WTC11 (cell line): ENCODE results near the gene PTPRS. TPM values are rescaled to one million over a fixed set of nuclear protein-coding genes. Genes with fewer than 3 reads are reported as not detected.

ENCODE experiments used
- ATAC-seq: fragments of 200-7000 bp; cut with Tn5 transposase; 2 replicates; pipeline ENCODE4 v1.10.0; 2021; ENCODE audit warnings: mild to moderate bottlenecking, moderate library complexity
- CTCF ChIA-PET: fragments of 300-600 bp; sonication (Branson Sonifier 250); formaldehyde crosslinking; loops from one replicate; lab custom pipeline; 2021; ENCODE audit warnings: antibody characterized with exemption; lab: Charles Lee
- POLR2A ChIA-PET: fragments of 350-600 bp; sonication (Branson Sonifier 250); formaldehyde crosslinking; loops from one replicate; lab custom pipeline; 2021; ENCODE audit warnings: antibody characterized with exemption; lab: Charles Lee
- DNase-seq: peaks from one replicate; pipeline ENCODE4 v3.0.0; 2021; ENCODE audit warnings: low spot score
- H3K27ac Mint-ChIP-seq: 2 replicates; pipeline ENCODE4 v1.8.0; 2021; ENCODE audit warnings: mixed read lengths
- H3K27me3 Mint-ChIP-seq: 2 replicates; pipeline ENCODE4 v1.8.0; 2021; ENCODE audit warnings: low read depth, mild to moderate bottlenecking, moderate library complexity, mixed read lengths
- H3K36me3 Mint-ChIP-seq: 2 replicates; pipeline ENCODE4 v1.8.0; 2021; ENCODE audit warnings: mixed read lengths
- H3K4me1 Mint-ChIP-seq: 2 replicates; pipeline ENCODE4 v1.8.0; 2022; ENCODE audit warnings: mixed read lengths
- H3K4me3 Mint-ChIP-seq: 2 replicates; pipeline ENCODE4 v1.8.0; 2021; ENCODE audit warnings: mild to moderate bottlenecking, moderate library complexity, mixed read lengths
- H3K9me3 Mint-ChIP-seq: 2 replicates; pipeline ENCODE4 v1.8.0; 2021; ENCODE audit warnings: mixed read lengths
- ATF1 ChIP-seq: sonication (generic); formaldehyde crosslinking; IDR thresholded peaks from 2 replicates; pipeline ENCODE4 v1.8.1; 2023; ENCODE audit warnings: mild to moderate bottlenecking, moderate library complexity, missing genetic modification reagents
- CREB1 ChIP-seq: sonication (generic); formaldehyde crosslinking; IDR thresholded peaks from 2 replicates; pipeline ENCODE4 v1.8.0; 2023; ENCODE audit warnings: mild to moderate bottlenecking, missing genetic modification reagents
- FOXP1 ChIP-seq: sonication (generic); formaldehyde crosslinking; IDR thresholded peaks from 2 replicates; pipeline ENCODE4 v1.8.0; 2022; ENCODE audit warnings: missing genetic modification reagents, mild to moderate bottlenecking, moderate library complexity, borderline replicate concordance
- MYBL2 ChIP-seq: sonication (generic); formaldehyde crosslinking; IDR thresholded peaks from 2 replicates; pipeline ENCODE4 v1.8.1; 2023; ENCODE audit warnings: mild to moderate bottlenecking, moderate library complexity, missing genetic modification reagents
- NFE2L1 ChIP-seq: sonication (generic); formaldehyde crosslinking; IDR thresholded peaks from 2 replicates; pipeline ENCODE4 v1.8.1; 2023; ENCODE audit warnings: missing genetic modification reagents
- SMAD4 ChIP-seq: sonication (generic); formaldehyde crosslinking; IDR thresholded peaks from 2 replicates; pipeline ENCODE4 v1.8.0; 2022; ENCODE audit warnings: mild to moderate bottlenecking, missing genetic modification reagents
- SP1 ChIP-seq: sonication (generic); formaldehyde crosslinking; conservative IDR thresholded peaks from 2 replicates; pipeline ENCODE4 v1.8.1; 2022; ENCODE audit warnings: missing genetic modification reagents
- ZBTB21 ChIP-seq: sonication (generic); formaldehyde crosslinking; IDR thresholded peaks from 2 replicates; pipeline ENCODE4 v1.8.1; 2023; ENCODE audit warnings: mild to moderate bottlenecking, missing genetic modification reagents, borderline replicate concordance
- ZNF232 ChIP-seq: sonication (generic); formaldehyde crosslinking; IDR thresholded peaks from 2 replicates; pipeline ENCODE4 v1.8.0; 2022; ENCODE audit warnings: mild to moderate bottlenecking, missing genetic modification reagents
- ZNF263 ChIP-seq: sonication (generic); formaldehyde crosslinking; IDR thresholded peaks from 2 replicates; pipeline ENCODE4 v1.8.1; 2022; ENCODE audit warnings: low read depth, mild to moderate bottlenecking, moderate library complexity, missing genetic modification reagents
- ZNF396 ChIP-seq: fragments of 250-450 bp; sonication (Bioruptor Pico); IDR thresholded peaks from 2 replicates; pipeline ENCODE4 v1.8.0; 2021; ENCODE audit warnings: mild to moderate bottlenecking, moderate library complexity, borderline replicate concordance
- ZNF423 ChIP-seq: fragments of 250-450 bp; sonication (Bioruptor Pico); IDR thresholded peaks from 2 replicates; pipeline ENCODE4 v2.1.2; 2022; ENCODE audit warnings: mild to moderate bottlenecking, moderate library complexity
- total RNA-seq: library from RNA; stranded (reverse); gene quantifications from 3 replicates; pipeline ENCODE4 v1.2.3, GENCODE V29; 2021
- TF ChIP-seq, protein P1 (sequence below): fragments of 200-600 bp; IDR thresholded peaks from 2 replicates; pipeline ENCODE4 v1.8.0; 2022; ENCODE audit warnings: antibody characterized with exemption
- TF ChIP-seq, protein P2 (sequence below): sonication (generic); formaldehyde crosslinking; IDR thresholded peaks from 2 replicates; pipeline ENCODE4 v1.8.1; 2023; ENCODE audit warnings: mild to moderate bottlenecking, moderate library complexity, missing genetic modification reagents
- TF ChIP-seq, protein P3 (sequence below): sonication (generic); formaldehyde crosslinking; IDR thresholded peaks from 2 replicates; pipeline ENCODE4 v1.8.1; 2023; ENCODE audit warnings: mild to moderate bottlenecking, missing genetic modification reagents, moderate library complexity
- TF ChIP-seq, protein P4 (sequence below): sonication (generic); formaldehyde crosslinking; IDR thresholded peaks from 2 replicates; pipeline ENCODE4 v1.8.0; 2022; ENCODE audit warnings: missing genetic modification reagents
- TF ChIP-seq, protein P5 (sequence below): sonication (generic); formaldehyde crosslinking; conservative IDR thresholded peaks from 2 replicates; pipeline ENCODE4 v1.8.1; 2022; ENCODE audit warnings: mild to moderate bottlenecking, missing genetic modification reagents

The PTPRS gene
- total RNA-seq, 1 experiment from 2014 or later = 201 TPM

DNA sequence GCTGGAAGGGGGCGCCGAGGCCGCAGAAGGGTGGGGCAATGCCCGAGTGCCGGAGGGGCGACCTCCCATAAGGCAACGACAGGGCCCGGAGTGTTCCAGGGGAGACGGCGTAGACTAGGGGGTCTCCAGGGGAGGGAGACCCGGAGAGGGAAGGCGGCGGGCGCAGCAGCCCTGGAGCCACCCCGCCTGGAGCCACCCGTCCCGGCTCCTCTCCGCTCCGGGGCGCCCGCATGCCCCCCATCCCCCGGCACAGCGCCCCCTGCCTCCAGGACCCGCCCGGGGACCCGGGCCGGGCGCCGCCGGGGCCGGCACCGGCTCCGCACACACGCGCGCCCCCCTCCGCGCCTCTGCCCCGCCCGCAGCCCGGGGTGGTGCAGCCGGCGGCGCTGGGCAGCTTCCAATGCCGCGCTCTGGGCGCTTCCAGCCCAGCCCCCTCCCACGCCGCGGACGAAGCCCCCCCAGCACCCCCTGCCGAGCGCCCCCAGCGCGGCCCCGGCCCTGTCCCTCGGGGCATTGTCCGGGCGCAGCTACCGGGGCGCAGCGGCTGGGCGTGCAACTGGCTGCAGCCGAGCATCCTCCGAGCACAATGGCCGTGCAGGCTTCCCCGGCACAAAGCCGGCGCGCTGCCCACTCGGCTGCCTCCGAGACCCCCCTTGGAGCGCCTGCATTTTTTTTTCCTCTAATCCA is 519 bp downstream of the PTPRS start:
- Mint-ChIP-seq H3K36me3 (peaks cover 2% of the 10 kb centered on the region), H3K27me3 (peaks cover 40% of the 10 kb centered on the region), H3K9me3 (0 out of 2 replicates have a peak, but pooled peaks cover 3% of the 10 kb centered on the region), H3K4me3 (peak overlapping the region; percentile 91), H3K4me1 (peaks cover 35% of the 10 kb centered on the region), H3K27ac (no peak overlapping the region)
- CTCF ChIA-PET = interaction anchor here (0.9 to 2.4 kb wide), 2 partner anchors 13 to 197 kb away, joined by 3 to 7 read pairs; no protein-coding TSS in a partner anchor
- DNase-seq (peak; percentile 29), ATAC-seq (peak; percentile 27)
- POLR2A ChIA-PET = interaction anchor here (1.1 to 1.5 kb wide), 2 partner anchors 47 to 88 kb away, joined by 3 to 5 read pairs; no protein-coding TSS in a partner anchor
- TF ChIP-seq MYBL2 (CRISPR knock-in tag) (0 out of 2 replicates have a peak, but pooled peaks have one; percentile 38), NFE2L1 (CRISPR knock-in tag) (no peak), FOXP1 (0 out of 2 replicates have a peak, but pooled peaks have one; percentile 13)
- TF ChIP-seq, protein P1, sequence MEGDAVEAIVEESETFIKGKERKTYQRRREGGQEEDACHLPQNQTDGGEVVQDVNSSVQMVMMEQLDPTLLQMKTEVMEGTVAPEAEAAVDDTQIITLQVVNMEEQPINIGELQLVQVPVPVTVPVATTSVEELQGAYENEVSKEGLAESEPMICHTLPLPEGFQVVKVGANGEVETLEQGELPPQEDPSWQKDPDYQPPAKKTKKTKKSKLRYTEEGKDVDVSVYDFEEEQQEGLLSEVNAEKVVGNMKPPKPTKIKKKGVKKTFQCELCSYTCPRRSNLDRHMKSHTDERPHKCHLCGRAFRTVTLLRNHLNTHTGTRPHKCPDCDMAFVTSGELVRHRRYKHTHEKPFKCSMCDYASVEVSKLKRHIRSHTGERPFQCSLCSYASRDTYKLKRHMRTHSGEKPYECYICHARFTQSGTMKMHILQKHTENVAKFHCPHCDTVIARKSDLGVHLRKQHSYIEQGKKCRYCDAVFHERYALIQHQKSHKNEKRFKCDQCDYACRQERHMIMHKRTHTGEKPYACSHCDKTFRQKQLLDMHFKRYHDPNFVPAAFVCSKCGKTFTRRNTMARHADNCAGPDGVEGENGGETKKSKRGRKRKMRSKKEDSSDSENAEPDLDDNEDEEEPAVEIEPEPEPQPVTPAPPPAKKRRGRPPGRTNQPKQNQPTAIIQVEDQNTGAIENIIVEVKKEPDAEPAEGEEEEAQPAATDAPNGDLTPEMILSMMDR = peak; percentile 28; the same call in 1 of the 2 replicates
- TF ChIP-seq, protein P2, sequence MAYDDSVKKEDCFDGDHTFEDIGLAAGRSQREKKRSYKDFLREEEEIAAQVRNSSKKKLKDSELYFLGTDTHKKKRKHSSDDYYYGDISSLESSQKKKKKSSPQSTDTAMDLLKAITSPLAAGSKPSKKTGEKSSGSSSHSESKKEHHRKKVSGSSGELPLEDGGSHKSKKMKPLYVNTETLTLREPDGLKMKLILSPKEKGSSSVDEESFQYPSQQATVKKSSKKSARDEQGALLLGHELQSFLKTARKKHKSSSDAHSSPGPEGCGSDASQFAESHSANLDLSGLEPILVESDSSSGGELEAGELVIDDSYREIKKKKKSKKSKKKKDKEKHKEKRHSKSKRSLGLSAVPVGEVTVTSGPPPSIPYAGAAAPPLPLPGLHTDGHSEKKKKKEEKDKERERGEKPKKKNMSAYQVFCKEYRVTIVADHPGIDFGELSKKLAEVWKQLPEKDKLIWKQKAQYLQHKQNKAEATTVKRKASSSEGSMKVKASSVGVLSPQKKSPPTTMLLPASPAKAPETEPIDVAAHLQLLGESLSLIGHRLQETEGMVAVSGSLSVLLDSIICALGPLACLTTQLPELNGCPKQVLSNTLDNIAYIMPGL (CRISPR knock-in tag) = 0 out of 2 replicates have a peak, but pooled peaks have one; percentile 34
- TF ChIP-seq, protein P3, sequence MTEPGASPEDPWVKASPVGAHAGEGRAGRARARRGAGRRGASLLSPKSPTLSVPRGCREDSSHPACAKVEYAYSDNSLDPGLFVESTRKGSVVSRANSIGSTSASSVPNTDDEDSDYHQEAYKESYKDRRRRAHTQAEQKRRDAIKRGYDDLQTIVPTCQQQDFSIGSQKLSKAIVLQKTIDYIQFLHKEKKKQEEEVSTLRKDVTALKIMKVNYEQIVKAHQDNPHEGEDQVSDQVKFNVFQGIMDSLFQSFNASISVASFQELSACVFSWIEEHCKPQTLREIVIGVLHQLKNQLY (CRISPR knock-in tag) = no peak

DNA sequence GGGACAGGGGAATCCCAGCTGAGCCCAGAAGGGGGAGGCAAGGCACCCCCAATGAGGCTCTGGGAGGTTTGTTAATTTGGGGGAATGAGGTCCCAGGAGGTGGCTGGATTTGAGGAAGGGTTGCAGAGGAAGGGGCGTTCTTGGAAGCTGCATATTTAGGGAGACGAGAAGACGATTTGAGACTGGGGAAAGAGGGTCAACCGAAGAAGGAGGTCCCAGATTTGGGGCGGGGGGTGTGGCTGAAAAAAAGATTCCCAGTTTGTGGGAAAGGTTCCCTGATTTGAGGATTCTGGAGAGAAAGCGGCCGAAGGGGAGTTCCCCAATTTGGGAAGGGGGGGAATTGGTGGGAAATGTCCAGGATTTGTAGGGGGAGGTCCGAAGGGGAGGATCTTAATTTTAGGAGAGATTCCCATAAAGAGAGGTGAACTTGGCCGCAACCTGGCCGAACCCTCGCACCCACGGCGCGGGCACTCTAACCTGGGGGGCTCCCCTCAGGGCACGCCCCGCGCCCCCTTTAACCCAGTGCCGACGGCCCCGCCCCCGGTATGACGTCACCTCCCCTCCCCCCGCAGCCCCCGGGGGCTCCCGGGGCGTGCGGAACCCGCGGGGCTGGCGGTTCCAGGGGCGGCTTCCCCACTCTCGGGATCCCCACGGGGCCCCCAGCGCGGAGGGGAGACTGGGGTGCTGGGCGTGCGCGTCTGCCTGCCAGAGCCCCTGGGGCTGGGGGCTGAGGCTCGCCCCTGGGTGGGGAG is 1.2 kb downstream of the PTPRS start:
- H3K4me1 Mint-ChIP-seq = peaks cover 37% of the 10 kb centered on the region
- peak; percentile 30 for DNase-seq
- H3K27ac Mint-ChIP-seq = peak overlapping the region; percentile 77; the same call in 1 of the 2 replicates
- peaks cover 36% of the 10 kb centered on the region for H3K27me3 Mint-ChIP-seq
- 0 out of 2 replicates have a peak, but pooled peaks cover 3% of the 10 kb centered on the region for H3K9me3 Mint-ChIP-seq
- TF ChIP-seq ZBTB21 (0 out of 2 replicates have a peak, but pooled peaks have one; percentile 45), ZNF423 (0 out of 2 replicates have a peak, but pooled peaks have one; percentile 6), CREB1 (no peak), SP1 (CRISPR knock-in tag) (0 out of 2 replicates have a peak, but pooled peaks have one; percentile 34)
- peak overlapping the region; percentile 91 for H3K4me3 Mint-ChIP-seq
- CTCF ChIA-PET = interaction anchor here (2.4 kb wide), 1 partner anchor 12 kb away, joined by 7 read pairs; no protein-coding TSS in a partner anchor
- no peak for ATAC-seq
- peaks cover 2% of the 10 kb centered on the region for H3K36me3 Mint-ChIP-seq
- POLR2A ChIA-PET = interaction anchor here (1.1 to 1.5 kb wide), 2 partner anchors 46 to 88 kb away, joined by 3 to 5 read pairs; no protein-coding TSS in a partner anchor

DNA sequence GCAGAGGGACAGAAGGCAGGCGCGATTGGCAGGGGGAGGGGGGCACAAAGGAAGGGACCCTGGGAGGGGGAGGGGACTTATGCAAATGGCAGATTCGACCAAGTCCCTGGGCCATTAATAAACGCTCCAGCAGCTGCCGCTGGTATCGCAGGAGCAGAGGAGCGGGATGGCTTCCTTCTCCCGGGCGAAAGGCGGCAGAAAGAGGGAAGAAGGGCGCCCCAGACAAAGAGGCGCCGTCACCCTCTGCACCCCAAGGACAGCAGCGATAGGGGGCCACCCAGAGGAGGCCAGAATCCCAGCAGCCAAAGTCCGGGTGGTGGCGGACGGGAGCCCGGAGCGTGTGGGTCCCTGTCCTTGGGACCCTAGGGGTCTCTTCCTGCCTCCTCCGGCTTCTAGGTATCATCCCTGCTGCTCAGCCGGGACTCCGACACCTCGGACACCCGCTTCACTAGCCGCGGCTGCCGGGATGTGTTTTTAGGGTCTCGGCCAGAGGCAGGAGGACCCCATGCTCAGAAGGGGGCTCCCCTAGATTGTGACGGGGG is 1.9 kb downstream of the PTPRS start:
- Mint-ChIP-seq H3K4me3 (peak overlapping the region; percentile 91), H3K9me3 (0 out of 2 replicates have a peak, but pooled peaks cover 3% of the 10 kb centered on the region), H3K27ac (0 out of 2 replicates have a peak overlapping the region, but pooled peaks have one; percentile 77), H3K36me3 (peaks cover 2% of the 10 kb centered on the region), H3K4me1 (peaks cover 37% of the 10 kb centered on the region), H3K27me3 (peaks cover 30% of the 10 kb centered on the region)
- CTCF ChIA-PET = interaction anchor here (0.6 kb wide), 1 partner anchor 531 kb away, joined by 4 read pairs; no protein-coding TSS in a partner anchor
- DNase-seq (peak; percentile 56), ATAC-seq (peak; percentile 24)
- TF ChIP-seq ZNF232 (no peak), ATF1 (CRISPR knock-in tag) (no peak), ZNF396 (CRISPR knock-in tag) (no peak), SMAD4 (CRISPR knock-in tag) (no peak), ZNF423 (peak; percentile 62; the same call in 1 of the 2 replicates), ZNF263 (no peak)
- TF ChIP-seq, protein P4, sequence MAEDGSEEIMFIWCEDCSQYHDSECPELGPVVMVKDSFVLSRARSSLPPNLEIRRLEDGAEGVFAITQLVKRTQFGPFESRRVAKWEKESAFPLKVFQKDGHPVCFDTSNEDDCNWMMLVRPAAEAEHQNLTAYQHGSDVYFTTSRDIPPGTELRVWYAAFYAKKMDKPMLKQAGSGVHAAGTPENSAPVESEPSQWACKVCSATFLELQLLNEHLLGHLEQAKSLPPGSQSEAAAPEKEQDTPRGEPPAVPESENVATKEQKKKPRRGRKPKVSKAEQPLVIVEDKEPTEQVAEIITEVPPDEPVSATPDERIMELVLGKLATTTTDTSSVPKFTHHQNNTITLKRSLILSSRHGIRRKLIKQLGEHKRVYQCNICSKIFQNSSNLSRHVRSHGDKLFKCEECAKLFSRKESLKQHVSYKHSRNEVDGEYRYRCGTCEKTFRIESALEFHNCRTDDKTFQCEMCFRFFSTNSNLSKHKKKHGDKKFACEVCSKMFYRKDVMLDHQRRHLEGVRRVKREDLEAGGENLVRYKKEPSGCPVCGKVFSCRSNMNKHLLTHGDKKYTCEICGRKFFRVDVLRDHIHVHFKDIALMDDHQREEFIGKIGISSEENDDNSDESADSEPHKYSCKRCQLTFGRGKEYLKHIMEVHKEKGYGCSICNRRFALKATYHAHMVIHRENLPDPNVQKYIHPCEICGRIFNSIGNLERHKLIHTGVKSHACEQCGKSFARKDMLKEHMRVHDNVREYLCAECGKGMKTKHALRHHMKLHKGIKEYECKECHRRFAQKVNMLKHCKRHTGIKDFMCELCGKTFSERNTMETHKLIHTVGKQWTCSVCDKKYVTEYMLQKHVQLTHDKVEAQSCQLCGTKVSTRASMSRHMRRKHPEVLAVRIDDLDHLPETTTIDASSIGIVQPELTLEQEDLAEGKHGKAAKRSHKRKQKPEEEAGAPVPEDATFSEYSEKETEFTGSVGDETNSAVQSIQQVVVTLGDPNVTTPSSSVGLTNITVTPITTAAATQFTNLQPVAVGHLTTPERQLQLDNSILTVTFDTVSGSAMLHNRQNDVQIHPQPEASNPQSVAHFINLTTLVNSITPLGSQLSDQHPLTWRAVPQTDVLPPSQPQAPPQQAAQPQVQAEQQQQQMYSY (CRISPR knock-in tag) = no peak
- TF ChIP-seq, protein P5, sequence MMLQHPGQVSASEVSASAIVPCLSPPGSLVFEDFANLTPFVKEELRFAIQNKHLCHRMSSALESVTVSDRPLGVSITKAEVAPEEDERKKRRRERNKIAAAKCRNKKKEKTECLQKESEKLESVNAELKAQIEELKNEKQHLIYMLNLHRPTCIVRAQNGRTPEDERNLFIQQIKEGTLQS (CRISPR knock-in tag) = no peak
- TF ChIP-seq, protein P3 (CRISPR knock-in tag) = no peak
- POLR2A ChIA-PET = interaction anchor here (0.7 kb wide), 1 partner anchor 16 kb away, joined by 4 read pairs; no protein-coding TSS in a partner anchor
